Brain pericyte (primary cell): Measurements from ENCODE around the gene ACOT7.
"Not testable (repeated sequence)": the region's sequence is repeated elsewhere in the genome, so short reads cannot be mapped to it uniquely, and the experiment has no call there.

ENCODE experiments used
- DNase-seq: peaks from one replicate; pipeline ENCODE4 v3.0.0-alpha.2; 2012; ENCODE audit warnings: low read depth, low spot score

ACOT7 gene

DNA sequence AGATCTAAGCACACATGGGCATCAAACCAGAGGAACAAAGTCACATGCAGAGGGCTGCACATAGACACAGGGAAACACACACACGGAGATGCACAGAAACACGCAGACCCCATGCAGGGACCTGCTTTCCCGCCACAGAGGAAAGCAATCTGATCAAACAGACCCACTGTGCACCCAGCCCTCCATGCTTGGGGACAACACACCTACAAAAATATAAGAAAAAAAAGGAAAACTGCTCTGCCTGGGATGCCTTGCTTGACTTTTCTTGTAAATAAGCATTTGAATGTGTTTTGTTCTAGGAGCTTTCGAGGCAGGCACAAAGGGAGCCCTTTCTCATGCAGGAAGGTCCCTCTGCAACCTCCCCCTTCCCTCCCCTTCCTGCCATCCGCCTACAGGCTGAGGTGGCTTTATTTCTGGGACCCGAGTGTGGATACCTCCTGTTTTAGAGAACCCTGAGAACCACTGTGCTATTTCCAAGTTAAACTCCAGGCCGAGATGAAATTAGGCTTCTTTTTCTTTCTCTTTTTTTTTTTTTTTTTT, 154.3 kb downstream of the ACOT7 start:
- DNase-seq = no peak

DNA sequence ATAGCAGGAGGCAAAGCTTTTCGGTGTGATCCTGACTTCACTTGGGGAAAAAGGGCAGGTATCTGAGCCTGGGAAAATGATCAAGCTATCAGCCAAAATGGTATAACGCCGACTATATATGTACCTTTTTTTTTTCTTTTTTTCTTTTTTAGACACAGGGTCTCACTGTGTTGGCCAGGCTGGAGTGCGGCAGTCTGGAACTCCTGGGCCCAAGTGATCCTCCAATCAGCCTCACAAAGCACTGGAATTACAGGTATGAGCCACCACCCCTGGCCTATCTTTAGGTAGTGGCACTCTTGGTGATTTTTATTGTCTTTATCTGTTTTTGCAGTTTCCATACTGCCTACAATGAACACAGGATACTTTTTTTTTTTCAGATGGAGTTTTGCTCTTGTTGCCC, 156.5 kb downstream of the ACOT7 start:
- no peak for DNase-seq

DNA sequence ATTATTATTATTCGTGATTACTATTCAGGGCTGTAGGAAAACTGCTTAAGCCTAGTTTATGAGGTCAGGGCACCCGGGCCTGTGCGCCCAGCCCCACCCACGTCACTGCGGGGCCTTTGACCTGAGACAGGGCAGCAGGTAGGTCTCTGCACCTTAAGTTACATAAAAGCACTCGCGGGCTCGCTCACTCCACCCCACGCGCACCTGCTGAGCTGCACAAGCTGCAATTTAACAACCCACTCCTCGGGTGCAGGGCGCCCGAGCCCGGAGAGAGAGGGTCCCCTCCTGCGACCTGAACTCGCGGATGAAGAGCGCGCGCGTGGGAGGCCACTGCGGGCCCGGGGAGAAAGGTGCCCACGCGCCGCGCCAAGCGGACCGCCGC, 158.3 kb downstream of the ACOT7 start:
- no peak for DNase-seq

- no peak for DNase-seq
Measured at GRCh38 chr1:6234502-6235295, 158.9 kb downstream of the ACOT7 start.

- DNase-seq = no peak
Measured at GRCh38 chr1:6233376-6233775, 160.2 kb downstream of the ACOT7 start.

DNA sequence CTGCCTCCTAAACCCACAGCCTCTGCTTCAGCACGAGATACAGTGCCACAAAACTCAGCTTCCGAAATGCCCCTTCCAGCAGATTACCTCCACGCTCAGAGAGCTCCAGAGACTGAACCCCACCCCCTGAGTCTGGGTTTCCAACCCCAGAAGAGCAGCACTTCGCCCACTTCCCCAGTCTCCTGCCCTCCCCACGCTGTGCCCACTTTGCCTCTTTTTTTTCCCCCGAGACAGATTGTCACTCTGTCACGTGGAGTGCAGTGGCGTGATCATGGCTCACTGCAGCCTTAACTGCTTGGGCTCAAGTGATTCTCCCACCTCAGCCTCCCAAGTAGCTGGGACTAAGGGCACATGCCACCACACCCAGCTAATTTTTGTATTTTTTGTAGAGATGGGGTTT, 167.9 kb downstream of the ACOT7 start:
- no peak for DNase-seq

GRCh38 chr1:6224718-6225117, 168.8 kb downstream of the ACOT7 start:
- DNase-seq = no peak

DNA sequence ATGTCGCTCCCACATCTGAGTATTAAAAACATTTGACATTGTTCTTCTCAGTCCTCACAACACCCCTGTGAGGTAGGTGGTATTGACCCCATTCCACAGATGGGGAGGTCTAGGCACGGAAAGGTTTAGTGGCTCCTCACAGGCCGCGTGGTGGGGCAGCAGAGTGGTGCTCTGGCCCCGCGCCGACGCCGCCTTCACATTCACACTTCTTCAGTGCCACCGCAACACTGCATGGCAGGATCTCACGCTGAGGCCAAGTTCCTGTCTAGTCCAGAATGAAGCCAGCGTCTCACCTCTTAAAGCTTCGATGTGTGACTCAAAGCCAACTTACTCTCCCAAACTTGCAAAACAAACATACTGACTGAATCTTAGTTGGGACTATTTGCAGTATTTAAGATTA, 169.9 kb downstream of the ACOT7 start:
- no peak for DNase-seq

DNA sequence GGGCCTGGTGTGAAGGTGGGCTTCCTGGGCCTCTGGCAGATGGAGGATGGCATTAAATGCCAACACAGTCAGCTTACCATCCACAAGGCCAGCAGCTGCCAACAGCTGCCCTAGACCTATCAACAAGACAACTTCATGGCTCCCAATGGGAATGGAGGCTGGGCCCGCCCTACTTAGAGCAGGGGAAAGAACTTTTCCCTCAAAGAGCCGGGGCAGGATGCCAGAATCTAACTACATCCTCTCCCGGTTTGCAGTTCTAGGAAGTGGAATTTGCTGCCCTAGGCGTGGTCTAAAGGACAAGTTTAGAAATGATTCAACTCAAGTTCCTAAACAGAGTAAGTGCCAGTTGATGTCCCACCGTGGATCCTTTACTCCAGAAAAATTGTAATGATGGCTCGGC, 170.9 kb downstream of the ACOT7 start:
- DNase-seq = no peak

GRCh38 chr1:6221210-6221784, 172.3 kb downstream of the ACOT7 start:
- no peak for DNase-seq

DNA sequence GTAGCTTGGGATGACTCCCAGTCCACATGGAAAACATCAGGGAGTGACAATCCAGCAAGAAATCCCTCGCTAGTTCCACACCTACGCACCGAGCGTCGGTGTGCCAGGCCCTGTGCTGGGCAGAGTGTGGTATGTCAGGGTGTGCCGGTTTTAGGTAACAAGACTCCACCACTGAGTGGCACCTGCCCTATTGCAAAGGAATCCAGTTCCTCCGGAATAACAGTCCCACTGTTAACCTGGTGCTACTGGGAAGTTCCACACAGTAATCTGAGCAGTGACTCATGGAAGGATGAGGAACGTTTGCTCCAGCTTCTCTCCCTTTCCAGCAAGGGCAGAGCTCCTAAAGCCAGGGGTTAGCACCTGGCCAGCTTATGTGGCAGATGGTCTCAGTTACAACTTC, 173.3 kb downstream of the ACOT7 start:
- DNase-seq = no peak

GRCh38 chr1:6219641-6220040, 173.9 kb downstream of the ACOT7 start:
- DNase-seq = not testable (repeated sequence)

- DNase-seq = no peak
Measured at GRCh38 chr1:6218375-6219164, 175.0 kb downstream of the ACOT7 start.
